AG04449 (cell line): Measurements from ENCODE around the gene DCST1.
A peak's percentile ranks its signal among the peaks of the same experiment; 100 is the strongest.

Experiments
- CTCF ChIA-PET: fragments of 350-600 bp; formaldehyde crosslinking; extraction: SDS; loops from one replicate; lab custom pipeline; 2021; ENCODE audit warnings: antibody characterized with exemption; lab: Yijun Ruan, JAX
- POLR2A ChIA-PET: fragments of 400-600, 350-600 bp; formaldehyde crosslinking; extraction: SDS; loops from one replicate; lab custom pipeline; 2020; ENCODE audit warnings: antibody characterized with exemption, inconsistent platforms; lab: Yijun Ruan, JAX
- DNase-seq: peaks from one replicate; pipeline ENCODE4 v3.0.0-alpha.2; 2010; ENCODE audit warnings: low read depth, low spot score
- H3K4me3 ChIP-seq: 2 replicates; pipeline ENCODE4 v1.5.1; 2011; ENCODE audit warnings: low read depth, mild to moderate bottlenecking, control low read depth, low read length
- TF ChIP-seq, protein P1 (sequence below): IDR thresholded peaks from one replicate; pipeline ENCODE4 v1.5.1; 2011; ENCODE audit warnings: mild to moderate bottlenecking, moderate library complexity, low read length, control low read depth, inconsistent platforms; ENCODE audit not compliant: insufficient read depth; ENCODE audit errors: missing control alignments

Gene DCST1

DNA sequence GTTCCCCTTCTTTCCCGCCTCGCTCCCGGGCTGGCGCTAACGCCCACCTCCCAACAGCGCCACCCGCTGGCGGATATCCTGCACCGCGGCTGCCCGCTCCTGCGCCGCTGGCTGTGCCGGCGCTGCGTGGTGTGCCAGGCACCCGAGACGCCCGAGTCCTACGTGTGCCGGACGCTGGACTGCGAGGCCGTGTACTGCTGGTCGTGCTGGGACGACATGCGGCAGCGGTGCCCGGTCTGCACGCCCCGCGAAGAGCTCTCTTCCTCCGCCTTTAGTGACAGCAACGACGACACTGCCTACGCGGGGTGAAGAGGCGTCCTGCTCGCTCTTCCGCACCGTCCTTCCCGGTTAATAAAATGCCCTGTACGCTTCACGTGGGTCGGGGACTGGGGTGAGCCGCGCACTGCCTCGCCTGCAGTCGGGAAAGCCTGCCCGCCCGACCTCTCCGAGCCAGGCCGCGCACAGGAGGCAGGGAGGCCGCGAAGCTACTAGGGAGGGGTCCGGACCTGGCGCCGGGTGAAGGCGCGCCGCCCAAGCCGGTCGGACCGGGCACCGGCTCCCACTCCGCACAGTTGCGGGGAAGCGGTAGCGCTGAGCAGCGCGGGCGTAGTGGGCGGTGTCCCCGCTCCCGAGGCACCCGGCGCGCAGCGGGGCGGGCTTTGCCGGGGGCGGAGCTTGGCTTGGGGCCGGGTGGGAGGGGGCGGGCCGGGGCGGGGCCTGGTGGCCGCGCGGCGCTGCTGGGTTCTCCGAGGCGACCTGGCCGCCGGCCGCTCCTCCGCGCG is 17.1 kb downstream of the DCST1 start, which contains the start of gene ADAM15:
Gene ADAM15, plus strand, starts transcription at position 757 of the 782 bp plus-strand sequence. CDS start 71 bp downstream, outside the sequence.
- ChIA-PET POLR2A (interaction anchor here (0.6 kb wide), 1 partner anchor 62 kb away, joined by 3 read pairs; no protein-coding TSS in a partner anchor), CTCF (interaction anchor here (0.6 to 20.6 kb wide), 27 partner anchors 9 to 1123 kb away, joined by 3 to 433 read pairs (median 4); partner anchors contain the start of genes EFNA4 and PBXIP1)
- no peak for DNase-seq
- TF ChIP-seq, protein P1, sequence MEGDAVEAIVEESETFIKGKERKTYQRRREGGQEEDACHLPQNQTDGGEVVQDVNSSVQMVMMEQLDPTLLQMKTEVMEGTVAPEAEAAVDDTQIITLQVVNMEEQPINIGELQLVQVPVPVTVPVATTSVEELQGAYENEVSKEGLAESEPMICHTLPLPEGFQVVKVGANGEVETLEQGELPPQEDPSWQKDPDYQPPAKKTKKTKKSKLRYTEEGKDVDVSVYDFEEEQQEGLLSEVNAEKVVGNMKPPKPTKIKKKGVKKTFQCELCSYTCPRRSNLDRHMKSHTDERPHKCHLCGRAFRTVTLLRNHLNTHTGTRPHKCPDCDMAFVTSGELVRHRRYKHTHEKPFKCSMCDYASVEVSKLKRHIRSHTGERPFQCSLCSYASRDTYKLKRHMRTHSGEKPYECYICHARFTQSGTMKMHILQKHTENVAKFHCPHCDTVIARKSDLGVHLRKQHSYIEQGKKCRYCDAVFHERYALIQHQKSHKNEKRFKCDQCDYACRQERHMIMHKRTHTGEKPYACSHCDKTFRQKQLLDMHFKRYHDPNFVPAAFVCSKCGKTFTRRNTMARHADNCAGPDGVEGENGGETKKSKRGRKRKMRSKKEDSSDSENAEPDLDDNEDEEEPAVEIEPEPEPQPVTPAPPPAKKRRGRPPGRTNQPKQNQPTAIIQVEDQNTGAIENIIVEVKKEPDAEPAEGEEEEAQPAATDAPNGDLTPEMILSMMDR, result peak; percentile 92
- peak within 1 kb of the TSS; percentile 71 for H3K4me3 ChIP-seq

DNA sequence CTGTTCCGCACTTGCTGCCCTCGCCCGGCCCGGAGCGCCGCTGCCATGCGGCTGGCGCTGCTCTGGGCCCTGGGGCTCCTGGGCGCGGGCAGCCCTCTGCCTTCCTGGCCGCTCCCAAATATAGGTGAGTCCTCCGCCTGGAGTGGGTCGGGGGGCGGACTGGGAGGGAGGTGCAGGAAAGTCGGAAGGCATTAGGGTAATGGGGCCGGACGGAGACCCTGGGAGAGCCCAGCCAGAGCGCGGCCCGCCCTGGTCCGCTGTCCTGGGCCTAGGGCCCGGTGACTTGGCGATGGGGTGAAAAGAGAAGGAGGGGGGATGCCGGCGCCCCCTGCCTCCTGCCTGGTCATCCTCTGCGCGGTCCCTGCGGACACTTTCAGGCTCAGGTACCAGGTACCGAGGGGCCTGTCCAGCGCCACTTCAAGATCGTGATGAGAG is 17.7 kb downstream of the DCST1 start:
- TF ChIP-seq, protein P1, result no peak
- POLR2A ChIA-PET, result interaction anchor here (0.6 kb wide), 1 partner anchor 62 kb away, joined by 3 read pairs; no protein-coding TSS in a partner anchor
- CTCF ChIA-PET, result interaction anchor here (0.6 to 20.6 kb wide), 24 partner anchors 9 to 492 kb away, joined by 3 to 433 read pairs (median 4); partner anchors contain the start of genes EFNA4 and PBXIP1
- no peak for DNase-seq
- H3K4me3 ChIP-seq, result peak overlapping the region; percentile 71

DNA sequence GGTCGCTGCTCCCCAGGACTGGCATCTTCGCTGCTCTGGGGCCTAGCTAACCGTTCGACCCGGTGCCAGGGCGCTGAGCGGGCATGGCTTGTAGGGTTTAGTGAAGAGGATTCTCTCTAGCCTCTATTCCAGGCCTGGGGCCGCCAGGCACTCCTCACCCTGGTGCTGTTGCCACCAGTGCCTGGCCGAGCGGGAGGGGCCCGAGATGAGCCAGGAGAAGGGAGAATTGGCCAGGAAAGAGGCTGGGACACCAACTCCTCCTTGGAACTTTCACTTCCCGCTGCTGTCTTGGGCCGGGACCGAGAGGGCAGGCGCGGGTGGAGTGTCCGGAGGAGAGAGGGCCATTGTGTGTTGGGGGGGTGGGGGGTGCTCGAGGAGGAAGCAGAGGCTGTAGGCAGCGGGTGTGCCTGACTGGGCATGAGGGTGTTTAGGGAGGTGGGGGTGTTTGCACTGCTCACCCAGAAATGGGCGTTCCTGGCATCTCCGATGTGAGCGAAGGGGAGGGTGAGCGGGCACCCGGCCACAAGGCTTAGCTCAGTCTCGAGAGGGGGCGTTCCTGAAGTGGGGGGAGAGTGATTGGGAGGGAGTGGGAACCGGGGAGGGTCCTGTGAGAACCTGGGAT is 18.3 kb downstream of the DCST1 start:
- peak overlapping the region; percentile 71 for H3K4me3 ChIP-seq
- TF ChIP-seq, protein P1, result no peak
- ChIA-PET POLR2A (interaction anchor here (1.0 kb wide), 1 partner anchor 96 kb away, joined by 4 read pairs; the partner anchor contains the start of gene PBXIP1), CTCF (interaction anchor here (0.9 to 20.6 kb wide), 13 partner anchors 7 to 492 kb away, joined by 3 to 433 read pairs (median 5); partner anchors contain the start of genes ADAM15, EFNA4, KRTCAP2 and SHC1)
- DNase-seq, result no peak

DNA sequence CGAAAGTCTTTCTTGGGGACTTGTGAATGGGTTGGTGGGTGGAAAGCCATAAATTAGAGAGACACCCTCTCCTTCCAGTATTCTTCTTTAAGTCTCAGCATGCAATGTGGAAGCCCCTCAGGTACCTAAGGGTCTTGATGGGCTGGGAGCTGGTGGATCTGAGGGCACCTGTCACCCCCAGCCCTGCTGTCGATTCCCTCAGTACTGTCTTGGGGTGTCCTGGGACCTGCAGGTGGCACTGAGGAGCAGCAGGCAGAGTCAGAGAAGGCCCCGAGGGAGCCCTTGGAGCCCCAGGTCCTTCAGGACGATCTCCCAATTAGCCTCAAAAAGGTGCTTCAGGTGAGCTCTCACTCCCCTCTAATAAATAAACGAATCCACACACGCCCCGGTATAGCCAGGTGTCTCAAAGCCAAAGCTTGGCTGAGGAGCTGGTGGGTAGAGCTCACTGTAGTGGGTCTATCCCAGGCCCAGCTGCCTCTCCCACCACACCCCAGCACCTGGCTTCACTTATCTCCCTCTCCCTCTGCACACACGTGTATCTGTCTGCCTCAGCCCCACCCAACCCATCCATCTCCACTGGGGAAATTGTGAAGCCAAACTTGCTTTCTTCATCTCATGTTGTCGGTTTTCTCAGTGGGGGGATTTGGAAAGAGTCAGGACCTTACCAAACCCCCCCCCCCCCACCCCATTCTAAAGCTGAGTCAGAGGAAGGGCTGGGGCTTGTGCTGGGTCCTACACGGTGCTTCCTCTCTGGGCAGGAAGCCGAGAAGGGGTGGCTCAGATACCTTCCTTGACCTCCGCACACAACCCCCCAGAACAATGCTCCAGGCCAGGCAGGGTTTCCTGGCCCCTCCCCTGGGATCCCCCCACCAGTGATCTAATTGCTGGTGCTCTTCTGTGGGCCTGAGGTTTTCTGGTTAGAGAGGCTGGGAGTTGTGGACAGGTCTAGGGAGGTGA is 19.1 kb downstream of the DCST1 start:
- H3K4me3 ChIP-seq, result peak overlapping the region; percentile 71
- ChIA-PET CTCF (interaction anchor here (0.9 to 20.6 kb wide), 9 partner anchors 7 to 120 kb away, joined by 3 to 433 read pairs (median 4); partner anchors contain the start of genes ADAM15, EFNA4, KRTCAP2 and SHC1), POLR2A (interaction anchor here (1.0 kb wide), 1 partner anchor 97 kb away, joined by 4 read pairs; the partner anchor contains the start of gene PBXIP1)
- TF ChIP-seq, protein P1, result peak; percentile 39
- no peak for DNase-seq

DNA sequence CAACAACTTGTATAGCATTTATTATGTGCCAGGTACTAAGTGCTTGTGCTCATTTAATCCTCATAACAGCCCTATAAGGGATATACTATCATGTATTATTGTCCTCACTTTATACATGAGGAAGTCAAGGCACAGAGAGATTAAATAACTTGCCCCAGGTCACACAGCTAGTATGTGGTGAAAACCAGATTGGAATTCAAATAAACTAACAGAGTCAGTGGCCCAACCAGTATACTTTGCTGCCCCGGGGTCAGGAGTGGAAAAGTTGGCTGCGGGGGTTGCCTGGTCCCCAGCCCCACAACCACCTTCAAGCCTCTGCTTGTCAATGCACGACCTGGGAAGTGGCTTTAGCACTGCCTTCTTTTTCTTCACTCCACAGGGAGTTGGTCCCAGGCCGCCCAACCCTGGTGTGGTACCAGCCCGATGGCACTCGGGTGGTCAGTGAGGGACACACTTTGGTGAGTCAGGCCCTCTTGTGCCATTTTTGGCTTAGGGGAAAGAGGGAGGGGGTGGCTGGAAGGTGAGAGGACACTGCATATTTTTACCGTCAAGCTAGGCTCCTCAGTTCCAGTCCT is 20.0 kb downstream of the DCST1 start:
- POLR2A ChIA-PET, result no interaction called here
- CTCF ChIA-PET, result interaction anchor here (0.7 to 20.6 kb wide), 8 partner anchors 7 to 114 kb away, joined by 3 to 433 read pairs (median 6); partner anchors contain the start of genes ADAM15, EFNA4 and PBXIP1
- H3K4me3 ChIP-seq, result no peak overlapping the region

More for the DNA sequence above, 20.0 kb downstream of the DCST1 start:
- DNase-seq, result no peak
- TF ChIP-seq, protein P1, result no peak
